ENCODE data around the gene SLC17A8. TPM values are rescaled to one million over a fixed set of nuclear protein-coding genes. Genes with fewer than 3 reads are reported as not detected.

The SLC17A8 gene
- total and polyA plus RNA-seq, 4 donors, result 0.08 to 3.9 (median 0.24) TPM

GRCh38 chr12:100331871-100332270 lies 25.0 kb upstream of the SLC17A8 start:
- no peak for DNase-seq (ENCODE audit: low spot score)
- 67% methylated on average over 1 of the region's 1 CpG for WGBS
- no peak overlapping the region for H3K9ac ChIP-seq (ENCODE audit: low read depth in 1 of 2, low read length in 2 of 2)
- no peaks in the 10 kb centered on the region for H3K9me3 ChIP-seq (ENCODE audit: control insufficient read depth in 4 of 4, low read length in 3 of 4)
- peaks cover 2 to 34% (median 24%) of the 10 kb centered on the region in 4 donors for H3K36me3 ChIP-seq (ENCODE audit: control insufficient read depth in 4 of 4, insufficient read depth in 3 of 4, low read depth in 1 of 4, low read length in 3 of 4)
- no peak overlapping the region for H3K27ac ChIP-seq (ENCODE audit: low read depth in 1 of 2, low read length in 2 of 2)
- H3K27me3 ChIP-seq (ENCODE audit: control insufficient read depth in 4 of 4, insufficient read depth in 4 of 4, low read length in 3 of 4), result no peaks in the 10 kb centered on the region
- no peak for TF ChIP-seq NR2F2 (IDR thresholded peaks at IDR 0.05)
- TF ChIP-seq HNF4A (conservative IDR thresholded peaks at IDR 0.05), result peak in 1 of 2 donors; percentile 9
- H3K4me1 ChIP-seq (ENCODE audit: control insufficient read depth in 4 of 4, insufficient read depth in 4 of 4, low read length in 3 of 4), result peaks cover 0 to 4% (median under 1%) of the 10 kb centered on the region in 4 donors
- no peak overlapping the region for H3K4me3 ChIP-seq (ENCODE audit: low read depth in 1 of 3, low read length in 3 of 3)

- TF ChIP-seq GABPA (IDR thresholded peaks at IDR 0.05 in 1 of 2, conservative IDR thresholded peaks at IDR 0.05 in 1 of 2), result no peak
- TF ChIP-seq, protein P1, sequence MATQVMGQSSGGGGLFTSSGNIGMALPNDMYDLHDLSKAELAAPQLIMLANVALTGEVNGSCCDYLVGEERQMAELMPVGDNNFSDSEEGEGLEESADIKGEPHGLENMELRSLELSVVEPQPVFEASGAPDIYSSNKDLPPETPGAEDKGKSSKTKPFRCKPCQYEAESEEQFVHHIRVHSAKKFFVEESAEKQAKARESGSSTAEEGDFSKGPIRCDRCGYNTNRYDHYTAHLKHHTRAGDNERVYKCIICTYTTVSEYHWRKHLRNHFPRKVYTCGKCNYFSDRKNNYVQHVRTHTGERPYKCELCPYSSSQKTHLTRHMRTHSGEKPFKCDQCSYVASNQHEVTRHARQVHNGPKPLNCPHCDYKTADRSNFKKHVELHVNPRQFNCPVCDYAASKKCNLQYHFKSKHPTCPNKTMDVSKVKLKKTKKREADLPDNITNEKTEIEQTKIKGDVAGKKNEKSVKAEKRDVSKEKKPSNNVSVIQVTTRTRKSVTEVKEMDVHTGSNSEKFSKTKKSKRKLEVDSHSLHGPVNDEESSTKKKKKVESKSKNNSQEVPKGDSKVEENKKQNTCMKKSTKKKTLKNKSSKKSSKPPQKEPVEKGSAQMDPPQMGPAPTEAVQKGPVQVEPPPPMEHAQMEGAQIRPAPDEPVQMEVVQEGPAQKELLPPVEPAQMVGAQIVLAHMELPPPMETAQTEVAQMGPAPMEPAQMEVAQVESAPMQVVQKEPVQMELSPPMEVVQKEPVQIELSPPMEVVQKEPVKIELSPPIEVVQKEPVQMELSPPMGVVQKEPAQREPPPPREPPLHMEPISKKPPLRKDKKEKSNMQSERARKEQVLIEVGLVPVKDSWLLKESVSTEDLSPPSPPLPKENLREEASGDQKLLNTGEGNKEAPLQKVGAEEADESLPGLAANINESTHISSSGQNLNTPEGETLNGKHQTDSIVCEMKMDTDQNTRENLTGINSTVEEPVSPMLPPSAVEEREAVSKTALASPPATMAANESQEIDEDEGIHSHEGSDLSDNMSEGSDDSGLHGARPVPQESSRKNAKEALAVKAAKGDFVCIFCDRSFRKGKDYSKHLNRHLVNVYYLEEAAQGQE (IDR thresholded peaks at IDR 0.05), result no peak
- no peak for TF ChIP-seq HNF4A (conservative IDR thresholded peaks at IDR 0.05)
- TF ChIP-seq RAD21 (IDR thresholded peaks at IDR 0.05), result no peak
- no peak for TF ChIP-seq CTCF (IDR thresholded peaks at IDR 0.05; ENCODE audit: low read depth, low read length, missing input control)
- no peak for TF ChIP-seq HNF4G (IDR thresholded peaks at IDR 0.05)
- TF ChIP-seq, protein P2, sequence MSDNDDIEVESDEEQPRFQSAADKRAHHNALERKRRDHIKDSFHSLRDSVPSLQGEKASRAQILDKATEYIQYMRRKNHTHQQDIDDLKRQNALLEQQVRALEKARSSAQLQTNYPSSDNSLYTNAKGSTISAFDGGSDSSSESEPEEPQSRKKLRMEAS (IDR thresholded peaks at IDR 0.05), result no peak
- no peak for TF ChIP-seq TAF1 (conservative IDR thresholded peaks at IDR 0.05)
- TF ChIP-seq SP1 (IDR thresholded peaks at IDR 0.05), result no peak
- TF ChIP-seq, protein P3, sequence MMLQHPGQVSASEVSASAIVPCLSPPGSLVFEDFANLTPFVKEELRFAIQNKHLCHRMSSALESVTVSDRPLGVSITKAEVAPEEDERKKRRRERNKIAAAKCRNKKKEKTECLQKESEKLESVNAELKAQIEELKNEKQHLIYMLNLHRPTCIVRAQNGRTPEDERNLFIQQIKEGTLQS (IDR thresholded peaks at IDR 0.05), result no peak
- TF ChIP-seq JUND (IDR thresholded peaks at IDR 0.05), result no peak
- no peak for TF ChIP-seq FOXA1 (IDR thresholded peaks at IDR 0.05)
- TF ChIP-seq FOXA2 (IDR thresholded peaks at IDR 0.05), result no peak
- no peak for TF ChIP-seq YY1 (IDR thresholded peaks at IDR 0.05)
- no peak for TF ChIP-seq RXRA (IDR thresholded peaks at IDR 0.05)
- H3K27ac ChIP-seq (ENCODE audit: low read depth in 1 of 2, low read length in 2 of 2), result no peak overlapping the region
- no peak for DNase-seq (ENCODE audit: low spot score)
- peaks cover 2 to 32% (median 23%) of the 10 kb centered on the region in 4 donors for H3K36me3 ChIP-seq (ENCODE audit: control insufficient read depth in 4 of 4, insufficient read depth in 3 of 4, low read depth in 1 of 4, low read length in 3 of 4)
- 90% methylated on average over 2 of the region's 2 CpGs for WGBS
- no peak overlapping the region for H3K9ac ChIP-seq (ENCODE audit: low read depth in 1 of 2, low read length in 2 of 2)
- no peaks in the 10 kb centered on the region for H3K27me3 ChIP-seq (ENCODE audit: control insufficient read depth in 4 of 4, insufficient read depth in 4 of 4, low read length in 3 of 4)
- no peaks in the 10 kb centered on the region for H3K9me3 ChIP-seq (ENCODE audit: control insufficient read depth in 4 of 4, low read length in 3 of 4)
- peaks cover 0 to 12% (median 7%) of the 10 kb centered on the region in 4 donors for H3K4me1 ChIP-seq (ENCODE audit: control insufficient read depth in 4 of 4, insufficient read depth in 4 of 4, low read length in 3 of 4)
- no peak overlapping the region for H3K4me3 ChIP-seq (ENCODE audit: low read depth in 1 of 3, low read length in 3 of 3)
Measured at GRCh38 chr12:100332852-100333251, 24.0 kb upstream of the SLC17A8 start.

Measured in liver (tissue), 9 donors.